SK-N-SH (cell line): ENCODE results near the gene OCEL1. TPM values are rescaled to one million over a fixed set of nuclear protein-coding genes. Genes with fewer than 3 reads are reported as not detected.

Source experiments
- CTCF ChIA-PET: fragments of 300-600, 350-600 bp; formaldehyde crosslinking; extraction: SDS; loops from one replicate; lab custom pipeline; 2021; lab: Yijun Ruan, JAX
- POLR2A ChIA-PET: fragments of 350-600 bp; sonication (Branson Sonifier 250); formaldehyde crosslinking; extraction: SDS; loops from one replicate; lab custom pipeline; 2020; ENCODE audit warnings: antibody characterized with exemption, inconsistent platforms; lab: Yijun Ruan, JAX
- DNase-seq: peaks from one replicate; pipeline ENCODE4 v3.0.0; 2012
- H2AFZ ChIP-seq: fragments of 200-600 bp; sonication (generic); 2 replicates; pipeline ENCODE4 v1.8.1; 2016; ENCODE audit warnings: antibody characterized with exemption, mild to moderate bottlenecking, low read depth
- H3F3A ChIP-seq: fragments of 200-600 bp; sonication (generic); replicated peaks from 2 replicates; pipeline ENCODE3; 2016; ENCODE audit warnings: antibody characterized with exemption, mild to moderate bottlenecking; ENCODE audit not compliant: insufficient read depth
- H3K27ac ChIP-seq, 2 experiments: fragments of 200-500 bp in 1 of 2; fragments of 200-600 bp in 1 of 2; sonication (Bioruptor generic) in 1 of 2; sonication (generic), shearing (Covaris generic) in 1 of 2; 2 replicates each; pipeline versions ENCODE4 v1.5.1 to v1.6.1; 2014 to 2016; ENCODE audit warnings: low read depth in 2 of 2, inconsistent platforms in 1 of 2, low read length in 1 of 2, mild to moderate bottlenecking in 1 of 2, mixed read lengths in 1 of 2
- H3K27me3 ChIP-seq: fragments of 200-600 bp; sonication (generic), shearing (Covaris generic); 2 replicates; pipeline ENCODE4 v1.6.1; 2016; ENCODE audit warnings: mixed run types; ENCODE audit not compliant: insufficient read depth
- H3K36me3 ChIP-seq, 2 experiments: fragments of 200-500 bp in 1 of 2; fragments of 200-600 bp in 1 of 2; sonication (Bioruptor generic) in 1 of 2; sonication (generic) in 1 of 2; replicated peaks in 1 of 2; 2 replicates each; pipeline versions ENCODE3 to v1.5.1; 2014 to 2016; ENCODE audit warnings: low read length in 1 of 2, mild to moderate bottlenecking in 1 of 2; ENCODE audit not compliant: insufficient read depth in 2 of 2, control insufficient read depth in 1 of 2
- H3K4me1 ChIP-seq, 2 experiments: fragments of 200-500 bp in 1 of 2; fragments of 200-600 bp in 1 of 2; sonication (Bioruptor generic) in 1 of 2; sonication (generic), shearing (Covaris generic) in 1 of 2; 2 replicates each; pipeline versions ENCODE4 v1.5.1 to v1.6.1; 2014 to 2016; ENCODE audit warnings: low read depth in 1 of 2, low read length in 1 of 2, mixed run types in 1 of 2; ENCODE audit not compliant: insufficient read depth in 2 of 2, control insufficient read depth in 1 of 2
- H3K4me2 ChIP-seq: fragments of 200-600 bp; sonication (generic), shearing (Covaris generic); 2 replicates; pipeline ENCODE4 v1.6.1; 2017; ENCODE audit warnings: mixed run types
- H3K4me3 ChIP-seq, 2 experiments: fragments of 200-500 bp in 1 of 2; fragments of 200-600 bp in 1 of 2; sonication (Bioruptor generic) in 1 of 2; sonication (generic), shearing (Covaris generic) in 1 of 2; 2 replicates each; pipeline versions ENCODE4 v1.5.1 to v1.8.1; 2014 to 2016; ENCODE audit warnings: low read depth in 2 of 2, inconsistent platforms in 1 of 2, low read length in 1 of 2, mild to moderate bottlenecking in 1 of 2, mixed read lengths in 1 of 2, moderate library complexity in 1 of 2
- H3K79me2 ChIP-seq: fragments of 200-600 bp; sonication (generic); 2 replicates; pipeline ENCODE4 v1.8.1; 2017; ENCODE audit warnings: mild to moderate bottlenecking; ENCODE audit not compliant: insufficient read depth
- H3K9ac ChIP-seq: fragments of 200-600 bp; sonication (generic); 2 replicates; pipeline ENCODE4 v1.6.1; 2017; ENCODE audit warnings: mixed run types
- H3K9me2 ChIP-seq: fragments of 200-600 bp; sonication (generic); 2 replicates; pipeline ENCODE4 v1.6.1; 2017; ENCODE audit warnings: mixed run types
- H3K9me3 ChIP-seq: fragments of 200-600 bp; sonication (generic); 2 replicates; pipeline ENCODE4 v1.6.1; 2017; ENCODE audit warnings: mixed run types, mild to moderate bottlenecking, moderate library complexity
- H4K20me1 ChIP-seq: fragments of 200-600 bp; sonication (generic); 2 replicates; pipeline ENCODE4 v1.6.1; 2017; ENCODE audit warnings: mild to moderate bottlenecking, mixed run types; ENCODE audit not compliant: insufficient read depth
- ELF1 ChIP-seq: IDR thresholded peaks from 2 replicates; pipeline ENCODE4 v1.4.0; 2012
- EP300 ChIP-seq, 2 experiments: IDR thresholded peaks; 2 replicates each; pipeline versions ENCODE4 v1.4.0 to v1.6.1; 2012; ENCODE audit warnings: borderline replicate concordance in 1 of 2, low read depth in 1 of 2, low read length in 1 of 2
- EZH2phosphoT487 ChIP-seq: fragments of 200-600 bp; sonication (generic); IDR thresholded peaks from 2 replicates; pipeline ENCODE4 v1.6.1; 2017; ENCODE audit warnings: low read depth, mixed run types, mild to moderate bottlenecking, antibody characterized with exemption, moderate library complexity, borderline replicate concordance
- FOSL2 ChIP-seq: IDR thresholded peaks from 2 replicates; pipeline ENCODE4 v1.4.0; 2012; ENCODE audit warnings: low read depth, mild to moderate bottlenecking, moderate library complexity, borderline replicate concordance
- FOXJ3 ChIP-seq: sonication (generic); formaldehyde crosslinking; IDR thresholded peaks from 2 replicates; pipeline ENCODE4 v1.5.1; 2020; ENCODE audit warnings: mild to moderate bottlenecking, missing genetic modification reagents
- MAX ChIP-seq: IDR thresholded peaks from 2 replicates; pipeline ENCODE4 v1.4.0; 2012; ENCODE audit warnings: low read depth
- NFIC ChIP-seq: IDR thresholded peaks from 2 replicates; pipeline ENCODE4 v1.4.0; 2012; ENCODE audit warnings: borderline replicate concordance
- RFX5 ChIP-seq: IDR thresholded peaks from 2 replicates; pipeline ENCODE4 v1.6.1; 2012; ENCODE audit warnings: mild to moderate bottlenecking, improper control_type of control experiment, low read length
- TAF1 ChIP-seq: IDR thresholded peaks from 2 replicates; pipeline ENCODE4 v1.6.1; 2012; ENCODE audit warnings: low read depth, mild to moderate bottlenecking, low read length, moderate library complexity, borderline replicate concordance
- TEAD4 ChIP-seq: IDR thresholded peaks from 2 replicates; pipeline ENCODE4 v1.4.0; 2012; ENCODE audit warnings: mild to moderate bottlenecking, borderline replicate concordance; ENCODE audit not compliant: insufficient read depth
- YY1 ChIP-seq: IDR thresholded peaks from 2 replicates; pipeline ENCODE4 v1.4.0; 2012; ENCODE audit warnings: low read depth, mild to moderate bottlenecking
- WGBS: methylation state at CpG from one replicate; pipeline ENCODE4 v1.1.6; 2017; ENCODE audit warnings: low lambda C conversion rate; 5-methylcytosine and 5-hydroxymethylcytosine counted together
- polyA plus RNA-seq, 3 experiments: library from polyadenylated mRNA; depleted of rRNA; stranded (reverse); fragments of >200 nt; gene quantifications; 2 replicates each; pipeline ENCODE4 v1.2.3, GENCODE V29; 2012
- TF ChIP-seq, protein P1 (sequence below): IDR thresholded peaks from 2 replicates; pipeline ENCODE4; 2012
- TF ChIP-seq, protein P2 (sequence below): fragments of 150-350 bp; IDR thresholded peaks from 2 replicates; pipeline ENCODE4 v1.6.1; 2016; ENCODE audit warnings: mild to moderate bottlenecking, low read depth, low read length
- TF ChIP-seq, protein P3 (sequence below): IDR thresholded peaks from 2 replicates; pipeline ENCODE4 v1.4.0; 2012; ENCODE audit warnings: low read depth, borderline replicate concordance

The OCEL1 gene
- polyA plus RNA-seq, 1 of the 3 experiments (the other 2 are of a cell fraction) = 9.8 TPM

DNA sequence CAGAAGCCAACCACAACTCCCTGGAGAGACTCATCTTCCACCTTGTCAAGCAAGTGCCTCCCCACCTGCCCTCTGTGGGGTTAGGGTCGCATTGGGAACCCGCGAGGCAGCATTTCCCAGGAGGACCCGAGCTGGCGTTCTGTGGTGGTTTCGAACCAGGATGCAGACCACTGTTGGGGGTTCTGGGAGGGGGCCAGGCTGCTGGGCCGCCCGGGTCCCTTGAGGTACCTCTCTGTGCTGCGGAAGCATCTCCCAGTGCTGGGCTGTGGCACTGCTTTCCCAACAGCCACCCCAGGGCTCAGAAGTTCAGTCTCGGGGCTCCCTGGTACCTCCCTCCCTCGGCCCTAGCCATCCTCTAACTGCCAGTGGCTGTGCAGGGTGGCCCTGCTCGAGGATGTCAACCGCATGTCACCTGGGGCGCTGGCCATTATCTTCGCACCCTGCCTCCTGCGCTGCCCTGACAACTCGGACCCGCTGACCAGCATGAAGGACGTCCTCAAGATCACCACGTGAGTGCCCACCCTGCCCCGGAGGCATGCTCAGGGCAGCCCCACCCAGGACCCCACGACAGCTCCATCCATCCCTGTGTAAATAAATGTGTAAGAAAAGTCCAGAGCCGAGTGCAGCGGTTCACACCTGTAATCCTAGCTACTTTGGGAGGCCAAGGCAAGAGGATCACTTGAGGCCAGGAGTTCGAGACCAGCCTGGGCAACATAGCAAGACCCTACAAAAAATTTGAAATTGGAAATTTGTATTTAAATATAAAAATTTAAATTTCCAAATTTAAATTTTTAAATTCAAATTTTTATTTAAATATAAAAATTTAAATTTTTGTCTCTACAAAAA lies 19.1 kb upstream of the OCEL1 start:
- WGBS = 96% methylated on average over 14 of the region's 25 CpGs
- CTCF ChIA-PET = interaction anchor here (1.3 to 4.1 kb wide), 2 partner anchors 72 to 76 kb away, joined by 3 to 22 read pairs; partner anchors contain the start of gene ANKLE1
- DNase-seq = no peak

More for the DNA sequence above, 19.1 kb upstream of the OCEL1 start:
- TF ChIP-seq NFIC (no peak), RFX5 (no peak), EZH2phosphoT487 (no peak), TEAD4 (no peak), EP300 (IDR thresholded peaks at IDR 0.05; ENCODE audit: borderline replicate concordance in 1 of 2, low read depth in 1 of 2, low read length in 1 of 2) (no peak), FOSL2 (no peak), ELF1 (no peak), MAX (no peak), YY1 (no peak), FOXJ3 (CRISPR knock-in tag) (no peak), TAF1 (no peak)
- TF ChIP-seq, protein P1, sequence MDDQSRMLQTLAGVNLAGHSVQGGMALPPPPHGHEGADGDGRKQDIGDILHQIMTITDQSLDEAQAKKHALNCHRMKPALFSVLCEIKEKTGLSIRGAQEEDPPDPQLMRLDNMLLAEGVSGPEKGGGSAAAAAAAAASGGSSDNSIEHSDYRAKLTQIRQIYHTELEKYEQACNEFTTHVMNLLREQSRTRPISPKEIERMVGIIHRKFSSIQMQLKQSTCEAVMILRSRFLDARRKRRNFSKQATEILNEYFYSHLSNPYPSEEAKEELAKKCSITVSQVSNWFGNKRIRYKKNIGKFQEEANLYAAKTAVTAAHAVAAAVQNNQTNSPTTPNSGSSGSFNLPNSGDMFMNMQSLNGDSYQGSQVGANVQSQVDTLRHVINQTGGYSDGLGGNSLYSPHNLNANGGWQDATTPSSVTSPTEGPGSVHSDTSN = no peak
- TF ChIP-seq, protein P2, sequence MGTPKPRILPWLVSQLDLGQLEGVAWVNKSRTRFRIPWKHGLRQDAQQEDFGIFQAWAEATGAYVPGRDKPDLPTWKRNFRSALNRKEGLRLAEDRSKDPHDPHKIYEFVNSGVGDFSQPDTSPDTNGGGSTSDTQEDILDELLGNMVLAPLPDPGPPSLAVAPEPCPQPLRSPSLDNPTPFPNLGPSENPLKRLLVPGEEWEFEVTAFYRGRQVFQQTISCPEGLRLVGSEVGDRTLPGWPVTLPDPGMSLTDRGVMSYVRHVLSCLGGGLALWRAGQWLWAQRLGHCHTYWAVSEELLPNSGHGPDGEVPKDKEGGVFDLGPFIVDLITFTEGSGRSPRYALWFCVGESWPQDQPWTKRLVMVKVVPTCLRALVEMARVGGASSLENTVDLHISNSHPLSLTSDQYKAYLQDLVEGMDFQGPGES = no peak
- TF ChIP-seq, protein P3, sequence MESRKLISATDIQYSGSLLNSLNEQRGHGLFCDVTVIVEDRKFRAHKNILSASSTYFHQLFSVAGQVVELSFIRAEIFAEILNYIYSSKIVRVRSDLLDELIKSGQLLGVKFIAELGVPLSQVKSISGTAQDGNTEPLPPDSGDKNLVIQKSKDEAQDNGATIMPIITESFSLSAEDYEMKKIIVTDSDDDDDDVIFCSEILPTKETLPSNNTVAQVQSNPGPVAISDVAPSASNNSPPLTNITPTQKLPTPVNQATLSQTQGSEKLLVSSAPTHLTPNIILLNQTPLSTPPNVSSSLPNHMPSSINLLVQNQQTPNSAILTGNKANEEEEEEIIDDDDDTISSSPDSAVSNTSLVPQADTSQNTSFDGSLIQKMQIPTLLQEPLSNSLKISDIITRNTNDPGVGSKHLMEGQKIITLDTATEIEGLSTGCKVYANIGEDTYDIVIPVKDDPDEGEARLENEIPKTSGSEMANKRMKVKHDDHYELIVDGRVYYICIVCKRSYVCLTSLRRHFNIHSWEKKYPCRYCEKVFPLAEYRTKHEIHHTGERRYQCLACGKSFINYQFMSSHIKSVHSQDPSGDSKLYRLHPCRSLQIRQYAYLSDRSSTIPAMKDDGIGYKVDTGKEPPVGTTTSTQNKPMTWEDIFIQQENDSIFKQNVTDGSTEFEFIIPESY = no peak
- no peaks in the 10 kb centered on the region for H3K9me2 ChIP-seq
- no peak overlapping the region for H2AFZ ChIP-seq
- no peak overlapping the region for H3K4me3 ChIP-seq
- H3K27me3 ChIP-seq = no peaks in the 10 kb centered on the region
- no peaks in the 10 kb centered on the region for H3K4me1 ChIP-seq
- H3F3A ChIP-seq = peaks cover 8% of the 10 kb centered on the region
- H3K9ac ChIP-seq = no peak overlapping the region
- POLR2A ChIA-PET = no interaction called here
- H3K9me3 ChIP-seq = no peaks in the 10 kb centered on the region
- H3K27ac ChIP-seq = no peak overlapping the region
- no peaks in the 10 kb centered on the region for H3K79me2 ChIP-seq
- H4K20me1 ChIP-seq = no peaks in the 10 kb centered on the region
- H3K4me2 ChIP-seq = no peak overlapping the region
- peaks cover 13 to 38% of the 10 kb centered on the region in 2 experiments for H3K36me3 ChIP-seq
